Osteoblast (primary cell): Measurements from ENCODE around the gene RAD51B. TPM values are rescaled to one million over a fixed set of nuclear protein-coding genes. Genes with fewer than 3 reads are reported as not detected.

Experiments used
- DNase-seq: peaks from one replicate; pipeline ENCODE4 v3.0.0; 2011; ENCODE audit warnings: low spot score, mixed read lengths; ENCODE audit not compliant: insufficient read length; ENCODE audit errors: missing footprints
- H2AFZ ChIP-seq: 2 replicates; pipeline ENCODE4 v1.6.0; 2011; ENCODE audit warnings: mild to moderate bottlenecking, low read length
- H3K27ac ChIP-seq: 2 replicates; pipeline ENCODE4 v1.5.1; 2011; ENCODE audit warnings: mild to moderate bottlenecking, low read depth, low read length, moderate library complexity
- H3K27me3 ChIP-seq: 2 replicates; pipeline ENCODE4 v1.6.0; 2012; ENCODE audit warnings: mild to moderate bottlenecking, control low read depth, inconsistent platforms, low read length, moderate library complexity; ENCODE audit not compliant: insufficient read depth
- H3K36me3 ChIP-seq: 2 replicates; pipeline ENCODE4 v1.5.1; 2011; ENCODE audit warnings: mild to moderate bottlenecking, low read length, control low read depth, moderate library complexity; ENCODE audit not compliant: insufficient read depth
- H3K4me1 ChIP-seq: 2 replicates; pipeline ENCODE4 v1.5.1; 2011; ENCODE audit warnings: mild to moderate bottlenecking, low read length, control low read depth, moderate library complexity; ENCODE audit not compliant: insufficient read depth
- H3K4me2 ChIP-seq: 2 replicates; pipeline ENCODE4 v1.6.0; 2011; ENCODE audit warnings: mild to moderate bottlenecking, low read length; ENCODE audit not compliant: insufficient read depth
- H3K4me3 ChIP-seq: fragments of 200-600 bp; sonication (generic); 3 replicates; pipeline ENCODE4 v1.5.1; 2012; ENCODE audit warnings: mild to moderate bottlenecking, low read length, inconsistent platforms; ENCODE audit not compliant: insufficient read depth
- H3K79me2 ChIP-seq: 2 replicates; pipeline ENCODE4 v1.6.0; 2012; ENCODE audit warnings: mild to moderate bottlenecking, low read length, control low read depth, inconsistent platforms; ENCODE audit not compliant: insufficient read depth
- H3K9me3 ChIP-seq: 2 replicates; pipeline ENCODE4 v1.5.1; 2011; ENCODE audit warnings: low read depth, low read length, control low read depth
- H4K20me1 ChIP-seq: 2 replicates; pipeline ENCODE4 v1.6.0; 2012; ENCODE audit warnings: mild to moderate bottlenecking, low read length, control low read depth; ENCODE audit not compliant: insufficient read depth
- CTCF ChIP-seq: IDR thresholded peaks from 2 replicates; pipeline ENCODE4 v1.5.1; 2011; ENCODE audit warnings: mild to moderate bottlenecking, low read depth, low read length, moderate library complexity; ENCODE audit errors: extremely low read depth
- total RNA-seq: library from RNA; depleted of rRNA; stranded (reverse); fragments of >200 nt; gene quantifications from 2 replicates; pipeline ENCODE4 v1.2.3, GENCODE V29; 2012

RAD51B gene
- total RNA-seq, 1 donor: 13.8 TPM

GRCh38 chr14:68702135-68702534, 882.6 kb downstream of the RAD51B start:
- DNase-seq: no peak
- no peak overlapping the region for H3K4me2 ChIP-seq
- no peaks in the 10 kb centered on the region for H3K27me3 ChIP-seq
- H4K20me1 ChIP-seq: no peaks in the 10 kb centered on the region
- no peak overlapping the region for H2AFZ ChIP-seq
- no peak overlapping the region for H3K4me3 ChIP-seq
- H3K36me3 ChIP-seq: no peaks in the 10 kb centered on the region
- H3K79me2 ChIP-seq: no peaks in the 10 kb centered on the region
- no peak for TF ChIP-seq CTCF
- no peak overlapping the region for H3K27ac ChIP-seq
- peaks cover 23% of the 10 kb centered on the region for H3K4me1 ChIP-seq
- H3K9me3 ChIP-seq: no peaks in the 10 kb centered on the region

GRCh38 chr14:68702578-68702977, 883.0 kb downstream of the RAD51B start:
- TF ChIP-seq CTCF: no peak
- Histone ChIP-seq H3K27ac (no peak overlapping the region), H2AFZ (no peak overlapping the region), H3K36me3 (no peaks in the 10 kb centered on the region), H3K4me2 (no peak overlapping the region), H3K27me3 (no peaks in the 10 kb centered on the region), H3K9me3 (no peaks in the 10 kb centered on the region), H3K79me2 (no peaks in the 10 kb centered on the region), H3K4me3 (no peak overlapping the region), H3K4me1 (peaks cover 23% of the 10 kb centered on the region), H4K20me1 (no peaks in the 10 kb centered on the region)
- DNase-seq: no peak

- peak overlapping the region; percentile 42 for H2AFZ ChIP-seq
- H3K9me3 ChIP-seq: no peaks in the 10 kb centered on the region
- H3K27me3 ChIP-seq: no peaks in the 10 kb centered on the region
- H3K79me2 ChIP-seq: no peaks in the 10 kb centered on the region
- peaks cover 23% of the 10 kb centered on the region for H3K4me1 ChIP-seq
- peak; percentile 93 for DNase-seq
- TF ChIP-seq CTCF: no peak
- H3K27ac ChIP-seq: peak overlapping the region; percentile 56
- no peaks in the 10 kb centered on the region for H3K36me3 ChIP-seq
- H3K4me2 ChIP-seq: peak overlapping the region; percentile 32
- no peak overlapping the region for H3K4me3 ChIP-seq
- H4K20me1 ChIP-seq: no peaks in the 10 kb centered on the region
Observed at GRCh38 chr14:68703093-68703492, 883.5 kb downstream of the RAD51B start.

DNA sequence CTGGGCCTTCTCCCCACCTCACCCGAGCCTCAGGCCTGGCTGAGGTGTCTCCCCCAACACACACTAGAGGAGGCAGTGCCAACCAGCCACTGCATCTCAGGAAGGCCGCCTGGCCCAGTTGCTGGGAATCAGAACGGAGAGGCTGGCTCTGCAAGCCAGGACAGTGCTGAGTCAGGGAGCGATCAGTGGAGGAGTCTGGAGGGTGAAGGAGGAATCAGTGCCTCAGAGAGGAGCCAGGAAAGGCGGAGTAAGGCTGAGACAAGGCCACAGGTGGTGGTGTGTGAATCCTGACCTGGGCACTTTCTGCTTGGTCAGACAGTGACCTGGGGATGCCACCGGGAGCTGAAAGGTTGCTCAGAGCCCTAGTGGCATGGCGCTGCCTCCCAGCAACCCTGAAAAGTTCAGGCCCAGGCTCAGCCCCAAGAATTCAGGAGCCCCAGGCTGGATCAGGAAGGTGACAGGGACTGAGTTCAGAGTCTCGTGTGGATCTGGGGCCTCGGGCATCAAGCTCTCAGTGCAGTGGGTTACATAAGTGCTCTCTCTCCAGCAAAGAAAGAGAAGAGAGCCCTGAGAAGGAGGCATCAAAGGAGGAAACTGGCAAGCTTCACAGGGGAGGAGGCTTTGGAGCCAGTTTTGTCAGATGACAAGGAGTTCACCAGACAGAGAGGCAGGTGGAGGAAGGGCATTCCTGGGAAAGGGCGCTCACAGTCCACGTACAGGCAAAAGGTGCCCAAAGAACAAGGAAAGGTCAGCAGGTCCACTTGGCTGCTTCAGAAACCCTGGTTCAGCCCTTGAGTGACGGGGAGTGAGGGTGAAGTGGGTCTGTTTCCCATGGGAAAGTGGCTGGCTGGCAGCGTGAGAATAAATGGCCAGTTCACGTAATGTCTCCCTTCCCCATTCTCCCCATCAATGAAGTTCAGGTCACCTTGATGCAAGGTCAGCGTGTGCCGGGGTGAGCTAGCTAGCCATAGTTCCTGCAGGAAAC, 885.4 kb downstream of the RAD51B start:
- Histone ChIP-seq H3K4me2 (no peak overlapping the region), H3K4me3 (no peak overlapping the region), H3K79me2 (no peaks in the 10 kb centered on the region), H4K20me1 (no peaks in the 10 kb centered on the region), H3K27me3 (no peaks in the 10 kb centered on the region), H3K36me3 (no peaks in the 10 kb centered on the region), H2AFZ (peak overlapping the region; percentile 67), H3K9me3 (no peaks in the 10 kb centered on the region), H3K4me1 (peaks cover 23% of the 10 kb centered on the region), H3K27ac (peak overlapping the region; percentile 39)
- DNase-seq: peak; percentile 90
- no peak for TF ChIP-seq CTCF
